Retinal pigment epithelial cell (primary cell): ENCODE results near the gene SGTA.

Source experiments
- DNase-seq: peaks from one replicate; pipeline ENCODE4 v3.0.0-alpha.2; 2010; ENCODE audit warnings: low read depth
- H3K4me3 ChIP-seq: 2 replicates; pipeline ENCODE4 v1.5.1; 2011; ENCODE audit warnings: mild to moderate bottlenecking, low read length, control low read depth, moderate library complexity
- CTCF ChIP-seq: conservative IDR thresholded peaks from 2 replicates; pipeline ENCODE4 v1.5.1; 2011; ENCODE audit warnings: low read depth, low read length, control low read depth, inconsistent platforms

The SGTA gene

GRCh38 chr19:2733930-2734588, 49.0 kb downstream of the SGTA start:
- TF ChIP-seq CTCF: no peak
- no peak for DNase-seq
- H3K4me3 ChIP-seq: no peak overlapping the region

- no peak overlapping the region for H3K4me3 ChIP-seq
- no peak for DNase-seq
- no peak for TF ChIP-seq CTCF
Measured at GRCh38 chr19:2732883-2733282, 50.2 kb downstream of the SGTA start.

GRCh38 chr19:2732157-2732725, 50.8 kb downstream of the SGTA start:
- DNase-seq: no peak
- TF ChIP-seq CTCF: no peak
- H3K4me3 ChIP-seq: no peak overlapping the region

GRCh38 chr19:2731181-2731995, 51.7 kb downstream of the SGTA start:
- TF ChIP-seq CTCF: no peak
- H3K4me3 ChIP-seq: no peak overlapping the region
- DNase-seq: no peak

GRCh38 chr19:2729943-2730818, 52.9 kb downstream of the SGTA start:
- H3K4me3 ChIP-seq: no peak overlapping the region
- no peak for DNase-seq
- TF ChIP-seq CTCF: no peak

GRCh38 chr19:2728783-2729387, 54.2 kb downstream of the SGTA start:
- no peak for DNase-seq
- no peak overlapping the region for H3K4me3 ChIP-seq
- no peak for TF ChIP-seq CTCF
